ENCODE measurements around the gene MSX1.

Gene MSX1

GRCh38 chr4:4852591-4853362 is 6.7 kb upstream of the MSX1 start:
- no peak overlapping the region for H3K27ac ChIP-seq
- POLR2A ChIA-PET (ENCODE audit: low non-redundant PET) = no interaction called here
- DNase-seq (ENCODE audit: low spot score) = peak; percentile 30
- TF ChIP-seq CTCF (conservative IDR thresholded peaks at IDR 0.05; ENCODE audit: low read depth) = no peak
- CTCF ChIA-PET = interaction anchor here (0.6 to 0.7 kb wide), 3 partner anchors 13 to 607 kb away, joined by 3 to 4 read pairs (median 3); no protein-coding TSS in a partner anchor

GRCh38 chr4:4853371-4853823 is 6.1 kb upstream of the MSX1 start:
- TF ChIP-seq CTCF (conservative IDR thresholded peaks at IDR 0.05; ENCODE audit: low read depth) = no peak
- H3K27ac ChIP-seq = no peak overlapping the region
- ChIA-PET CTCF (interaction anchor here (0.7 kb wide), 1 partner anchor 13 kb away, joined by 3 read pairs; no protein-coding TSS in a partner anchor), POLR2A (ENCODE audit: low non-redundant PET) (no interaction called here)
- DNase-seq (ENCODE audit: low spot score) = no peak

GRCh38 chr4:4853921-4854648 is 5.4 kb upstream of the MSX1 start:
- ChIA-PET CTCF (no interaction called here), POLR2A (ENCODE audit: low non-redundant PET) (no interaction called here)
- DNase-seq (ENCODE audit: low spot score) = no peak
- no peak overlapping the region for H3K27ac ChIP-seq
- no peak for TF ChIP-seq CTCF (conservative IDR thresholded peaks at IDR 0.05; ENCODE audit: low read depth)

- ChIA-PET CTCF (no interaction called here), POLR2A (ENCODE audit: low non-redundant PET) (no interaction called here)
- DNase-seq (ENCODE audit: low spot score) = no peak
- TF ChIP-seq CTCF (conservative IDR thresholded peaks at IDR 0.05; ENCODE audit: low read depth) = no peak
- no peak overlapping the region for H3K27ac ChIP-seq
Observed at GRCh38 chr4:4854649-4855295, 4.7 kb upstream of the MSX1 start.

GRCh38 chr4:4855301-4856070 is 4.0 kb upstream of the MSX1 start:
- POLR2A ChIA-PET (ENCODE audit: low non-redundant PET) = no interaction called here
- H3K27ac ChIP-seq = no peak overlapping the region
- CTCF ChIA-PET = interaction anchor here (0.6 kb wide), 1 partner anchor 897 kb away, joined by 3 read pairs; no protein-coding TSS in a partner anchor

More at GRCh38 chr4:4855301-4856070, 4.0 kb upstream of the MSX1 start:
- no peak for DNase-seq (ENCODE audit: low spot score)
- TF ChIP-seq CTCF (conservative IDR thresholded peaks at IDR 0.05; ENCODE audit: low read depth) = no peak

Measured in RWPE1 (cell line).